HG03095 (cell line): ENCODE measurements around the gene HAND2.

Experiments
- ATAC-seq: cut with Tn5 transposase; IDR thresholded peaks from one replicate; pipeline ENCODE4 v1.9.1; 2021; ENCODE audit warnings: moderate library complexity; ENCODE audit not compliant: unreplicated experiment

The HAND2 gene

GRCh38 chr4:173529477-173530325, at the start of gene HAND2:
Gene HAND2, minus strand, starts transcription at chr4:173530229. Its CDS starts 940 bp downstream, at chr4:173529289.
- ATAC-seq: no peak

GRCh38 chr4:173578956-173579355, 48.9 kb upstream of the HAND2 start:
- ATAC-seq: no peak

GRCh38 chr4:173577963-173578362, 47.9 kb upstream of the HAND2 start:
- ATAC-seq: no peak

GRCh38 chr4:173575482-173576152, 45.6 kb upstream of the HAND2 start:
- ATAC-seq: no peak

GRCh38 chr4:173573725-173574124, 43.7 kb upstream of the HAND2 start:
- no peak for ATAC-seq

- ATAC-seq: no peak
Observed at GRCh38 chr4:173573286-173573685, 43.3 kb upstream of the HAND2 start.

- no peak for ATAC-seq
Observed at GRCh38 chr4:173572493-173573129, 42.6 kb upstream of the HAND2 start.

GRCh38 chr4:173571620-173572019, 41.6 kb upstream of the HAND2 start:
- ATAC-seq: no peak

GRCh38 chr4:173565281-173565680, 35.3 kb upstream of the HAND2 start:
- no peak for ATAC-seq

- ATAC-seq: no peak
Observed at GRCh38 chr4:173564461-173564860, 34.4 kb upstream of the HAND2 start.

GRCh38 chr4:173560896-173561295, 30.9 kb upstream of the HAND2 start:
- ATAC-seq: no peak

- no peak for ATAC-seq
Observed at GRCh38 chr4:173556398-173557131, 26.5 kb upstream of the HAND2 start.

- no peak for ATAC-seq
Observed at GRCh38 chr4:173547889-173548288, 17.9 kb upstream of the HAND2 start.

GRCh38 chr4:173546776-173547175, 16.7 kb upstream of the HAND2 start:
- no peak for ATAC-seq

- no peak for ATAC-seq
Observed at GRCh38 chr4:173545440-173545839, 15.4 kb upstream of the HAND2 start.

- no peak for ATAC-seq
Observed at GRCh38 chr4:173543266-173543665, 13.2 kb upstream of the HAND2 start.

- ATAC-seq: no peak
Observed at GRCh38 chr4:173539986-173540385, 10.0 kb upstream of the HAND2 start.

GRCh38 chr4:173538909-173539445, 8.9 kb upstream of the HAND2 start:
- no peak for ATAC-seq

- no peak for ATAC-seq
Observed at GRCh38 chr4:173538148-173538908, 8.3 kb upstream of the HAND2 start.

GRCh38 chr4:173537613-173538147, 7.7 kb upstream of the HAND2 start:
- no peak for ATAC-seq
